ENCODE results near the gene MAGI1.

The MAGI1 gene

GRCh38 chr3:65422154-65422553 is 616.6 kb downstream of the MAGI1 start:
- H3K9ac ChIP-seq (ENCODE audit: low read depth, low read length) = no peak overlapping the region
- no peaks in the 10 kb centered on the region; the same call in 1 of the 2 replicates for H3K36me3 ChIP-seq (ENCODE audit: insufficient read depth, low read length)
- no peaks in the 10 kb centered on the region for H3K9me3 ChIP-seq (ENCODE audit: control insufficient read depth, insufficient read depth, low read length)
- H3K4me1 ChIP-seq (ENCODE audit: insufficient read depth, low read length) = no peaks in the 10 kb centered on the region

- Histone ChIP-seq H3K9ac (ENCODE audit: low read depth, low read length) (no peak overlapping the region), H3K36me3 (ENCODE audit: insufficient read depth, low read length) (no peaks in the 10 kb centered on the region; the same call in 1 of the 2 replicates), H3K9me3 (ENCODE audit: control insufficient read depth, insufficient read depth, low read length) (no peaks in the 10 kb centered on the region), H3K4me1 (ENCODE audit: insufficient read depth, low read length) (no peaks in the 10 kb centered on the region)
These were observed 619.5 kb downstream of the MAGI1 start for GRCh38 chr3:65419233-65419632.

- Histone ChIP-seq H3K9me3 (ENCODE audit: control insufficient read depth, insufficient read depth, low read length) (no peaks in the 10 kb centered on the region), H3K9ac (ENCODE audit: low read depth, low read length) (no peak overlapping the region), H3K36me3 (ENCODE audit: insufficient read depth, low read length) (no peaks in the 10 kb centered on the region), H3K4me1 (ENCODE audit: insufficient read depth, low read length) (0 out of 2 replicates have a peak, but pooled peaks cover 1% of the 10 kb centered on the region)
These were observed 624.8 kb downstream of the MAGI1 start for GRCh38 chr3:65413891-65414290.

GRCh38 chr3:65412588-65412987 is 626.1 kb downstream of the MAGI1 start:
- no peak overlapping the region for H3K9ac ChIP-seq (ENCODE audit: low read depth, low read length)
- peaks cover 9% of the 10 kb centered on the region; the same call in 1 of the 2 replicates for H3K4me1 ChIP-seq (ENCODE audit: insufficient read depth, low read length)
- H3K9me3 ChIP-seq (ENCODE audit: control insufficient read depth, insufficient read depth, low read length) = no peaks in the 10 kb centered on the region
- H3K36me3 ChIP-seq (ENCODE audit: insufficient read depth, low read length) = no peaks in the 10 kb centered on the region

GRCh38 chr3:65411367-65411766 is 627.4 kb downstream of the MAGI1 start:
- Histone ChIP-seq H3K36me3 (ENCODE audit: insufficient read depth, low read length) (no peaks in the 10 kb centered on the region), H3K9ac (ENCODE audit: low read depth, low read length) (no peak overlapping the region), H3K4me1 (ENCODE audit: insufficient read depth, low read length) (peaks cover 9% of the 10 kb centered on the region; the same call in 1 of the 2 replicates), H3K9me3 (ENCODE audit: control insufficient read depth, insufficient read depth, low read length) (no peaks in the 10 kb centered on the region)

DNA sequence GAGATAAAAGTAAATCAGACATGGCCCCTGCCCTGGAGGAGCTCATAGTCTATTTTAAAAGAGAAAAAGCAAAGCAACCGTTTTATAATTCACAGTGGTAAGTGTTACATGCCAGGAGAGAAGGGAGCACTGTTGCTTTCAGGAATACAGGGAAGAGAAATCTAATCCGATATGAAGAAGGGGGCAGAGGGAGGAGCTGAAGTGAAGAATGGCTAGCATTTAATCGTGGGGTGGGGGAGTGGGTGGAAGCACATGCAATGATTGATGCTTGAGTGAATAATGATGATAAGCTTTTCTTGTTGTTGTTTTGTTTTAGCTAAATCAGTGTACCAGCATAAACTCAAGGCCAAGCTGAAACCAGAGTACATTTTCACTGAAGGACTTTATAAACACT is 629.5 kb downstream of the MAGI1 start:
- no peaks in the 10 kb centered on the region for H3K9me3 ChIP-seq (ENCODE audit: control insufficient read depth, insufficient read depth, low read length)
- no peaks in the 10 kb centered on the region for H3K36me3 ChIP-seq (ENCODE audit: insufficient read depth, low read length)
- peaks cover 9% of the 10 kb centered on the region; the same call in 1 of the 2 replicates for H3K4me1 ChIP-seq (ENCODE audit: insufficient read depth, low read length)
- no peak overlapping the region for H3K9ac ChIP-seq (ENCODE audit: low read depth, low read length)

- H3K9ac ChIP-seq (ENCODE audit: low read depth, low read length) = no peak overlapping the region
- no peaks in the 10 kb centered on the region for H3K36me3 ChIP-seq (ENCODE audit: insufficient read depth, low read length)
- H3K9me3 ChIP-seq (ENCODE audit: control insufficient read depth, insufficient read depth, low read length) = no peaks in the 10 kb centered on the region
- H3K4me1 ChIP-seq (ENCODE audit: insufficient read depth, low read length) = peaks cover 9% of the 10 kb centered on the region; the same call in 1 of the 2 replicates
These were observed 630.1 kb downstream of the MAGI1 start for GRCh38 chr3:65408531-65409175.

- Histone ChIP-seq H3K9ac (ENCODE audit: low read depth, low read length) (no peak overlapping the region), H3K4me1 (ENCODE audit: insufficient read depth, low read length) (peaks cover 19% of the 10 kb centered on the region), H3K36me3 (ENCODE audit: insufficient read depth, low read length) (no peaks in the 10 kb centered on the region), H3K9me3 (ENCODE audit: control insufficient read depth, insufficient read depth, low read length) (no peaks in the 10 kb centered on the region)
These were observed 632.2 kb downstream of the MAGI1 start for GRCh38 chr3:65406470-65406869.

GRCh38 chr3:65402597-65402996 is 636.1 kb downstream of the MAGI1 start:
- Histone ChIP-seq H3K4me1 (ENCODE audit: insufficient read depth, low read length) (peaks cover 32% of the 10 kb centered on the region), H3K36me3 (ENCODE audit: insufficient read depth, low read length) (no peaks in the 10 kb centered on the region), H3K9me3 (ENCODE audit: control insufficient read depth, insufficient read depth, low read length) (no peaks in the 10 kb centered on the region), H3K9ac (ENCODE audit: low read depth, low read length) (no peak overlapping the region)

DNA sequence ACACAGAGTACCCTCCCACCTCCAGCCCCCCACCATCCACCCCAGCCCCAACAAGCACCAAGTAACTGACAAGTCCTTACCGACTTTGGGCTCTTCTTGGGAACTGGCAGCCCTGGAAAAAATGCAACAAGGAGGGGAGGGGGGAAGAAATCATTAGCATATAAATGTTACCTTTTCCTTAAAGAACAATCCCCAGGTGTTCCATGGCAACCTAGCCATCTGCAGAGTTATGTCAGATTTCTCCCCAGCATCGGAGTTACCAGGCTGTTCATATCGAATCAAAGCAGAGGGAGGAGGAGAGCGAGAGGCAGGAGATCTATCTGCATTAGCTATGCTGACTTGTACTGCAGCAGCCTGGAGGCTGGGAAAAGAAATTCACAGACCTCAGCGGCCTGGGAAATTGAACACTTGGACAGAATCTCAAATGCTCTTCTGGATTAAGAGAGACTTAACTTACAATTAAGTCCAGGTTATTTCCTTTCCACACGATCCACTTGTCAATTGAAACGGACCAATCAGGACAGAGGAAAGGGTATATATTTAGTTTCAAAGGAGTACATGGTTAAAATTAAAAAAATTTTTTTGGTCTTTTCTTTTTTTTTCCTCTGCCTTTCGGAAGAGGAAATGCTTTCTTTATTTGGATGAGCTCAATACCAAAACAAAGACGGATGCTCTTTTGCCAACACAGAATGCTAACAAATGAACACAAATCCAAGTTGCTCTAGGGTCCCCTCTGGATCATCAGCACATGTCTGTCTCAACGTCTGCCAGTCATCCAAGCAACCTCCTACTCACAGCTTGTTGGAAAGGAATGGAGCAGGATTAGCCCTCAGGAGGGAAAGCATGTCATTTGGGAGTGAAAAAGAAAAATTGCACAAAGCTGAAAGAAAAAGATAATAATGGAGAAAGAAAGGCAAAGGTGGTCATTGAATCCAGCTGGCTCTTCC is 637.1 kb downstream of the MAGI1 start:
- Histone ChIP-seq H3K9me3 (ENCODE audit: control insufficient read depth, insufficient read depth, low read length) (no peaks in the 10 kb centered on the region), H3K4me1 (ENCODE audit: insufficient read depth, low read length) (peaks cover 32% of the 10 kb centered on the region), H3K36me3 (ENCODE audit: insufficient read depth, low read length) (no peaks in the 10 kb centered on the region), H3K9ac (ENCODE audit: low read depth, low read length) (0 out of 2 replicates have a peak overlapping the region, but pooled peaks have one; percentile 16)

- Histone ChIP-seq H3K4me1 (ENCODE audit: insufficient read depth, low read length) (peaks cover 32% of the 10 kb centered on the region), H3K9ac (ENCODE audit: low read depth, low read length) (no peak overlapping the region), H3K36me3 (ENCODE audit: insufficient read depth, low read length) (no peaks in the 10 kb centered on the region), H3K9me3 (ENCODE audit: control insufficient read depth, insufficient read depth, low read length) (no peaks in the 10 kb centered on the region)
These were observed 637.8 kb downstream of the MAGI1 start for GRCh38 chr3:65400899-65401298.

- no peaks in the 10 kb centered on the region for H3K36me3 ChIP-seq (ENCODE audit: insufficient read depth, low read length)
- H3K4me1 ChIP-seq (ENCODE audit: insufficient read depth, low read length) = peaks cover 32% of the 10 kb centered on the region
- no peaks in the 10 kb centered on the region for H3K9me3 ChIP-seq (ENCODE audit: control insufficient read depth, insufficient read depth, low read length)
- no peak overlapping the region for H3K9ac ChIP-seq (ENCODE audit: low read depth, low read length)
These were observed 639.8 kb downstream of the MAGI1 start for GRCh38 chr3:65398953-65399352.

DNA sequence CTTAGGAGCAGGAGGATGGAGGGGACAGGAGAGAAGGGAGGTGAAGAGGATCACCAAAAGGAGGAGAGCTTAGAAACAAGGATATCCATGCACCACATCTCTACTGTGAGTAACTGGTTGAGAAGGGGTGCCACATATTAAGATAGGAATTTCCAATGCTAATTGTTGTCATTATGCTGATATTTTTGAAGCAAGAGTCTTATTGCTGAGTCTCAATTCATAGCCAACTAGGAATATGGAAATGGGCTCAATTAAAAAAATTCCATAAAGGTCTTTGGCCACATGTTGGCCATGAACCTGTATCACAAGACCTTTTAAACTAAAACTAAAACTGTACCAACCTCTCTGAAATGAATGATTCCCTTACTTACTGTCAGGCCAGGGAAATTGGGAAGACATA is 642.6 kb downstream of the MAGI1 start:
- Histone ChIP-seq H3K4me1 (ENCODE audit: insufficient read depth, low read length) (peaks cover 26% of the 10 kb centered on the region), H3K9ac (ENCODE audit: low read depth, low read length) (no peak overlapping the region), H3K36me3 (ENCODE audit: insufficient read depth, low read length) (no peaks in the 10 kb centered on the region; the same call in 1 of the 2 replicates), H3K9me3 (ENCODE audit: control insufficient read depth, insufficient read depth, low read length) (no peaks in the 10 kb centered on the region)

- peaks cover 6% of the 10 kb centered on the region; the same call in 1 of the 2 replicates for H3K4me1 ChIP-seq (ENCODE audit: insufficient read depth, low read length)
- H3K9me3 ChIP-seq (ENCODE audit: control insufficient read depth, insufficient read depth, low read length) = no peaks in the 10 kb centered on the region
- peaks cover 5% of the 10 kb centered on the region for H3K36me3 ChIP-seq (ENCODE audit: insufficient read depth, low read length)
- no peak overlapping the region for H3K9ac ChIP-seq (ENCODE audit: low read depth, low read length)
These were observed 647.6 kb downstream of the MAGI1 start for GRCh38 chr3:65391068-65391467.
